ENCODE measurements around the gene ATP23. TPM values are rescaled to one million over a fixed set of nuclear protein-coding genes. Genes with fewer than 3 reads are reported as not detected.

The ATP23 gene
- total and polyA plus RNA-seq, 4 donors: 2.8 to 7.1 (median 4.5) TPM

GRCh38 chr12:57985685-57986084 is 44.3 kb downstream of the ATP23 start:
- no peak for DNase-seq (ENCODE audit: low spot score)
- H3K27ac ChIP-seq (ENCODE audit: low read depth in 1 of 2, low read length in 2 of 2): no peak overlapping the region
- H3K9ac ChIP-seq (ENCODE audit: low read depth in 1 of 2, low read length in 2 of 2): no peak overlapping the region
- no peaks in the 10 kb centered on the region for H3K9me3 ChIP-seq (ENCODE audit: control insufficient read depth in 4 of 4, low read length in 3 of 4)
- H3K36me3 ChIP-seq (ENCODE audit: control insufficient read depth in 4 of 4, insufficient read depth in 3 of 4, low read depth in 1 of 4, low read length in 3 of 4): no peaks in the 10 kb centered on the region
- no peak for TF ChIP-seq MAX (IDR thresholded peaks at IDR 0.05)
- no peak for TF ChIP-seq FOXA2 (IDR thresholded peaks at IDR 0.05)
- TF ChIP-seq YY1 (IDR thresholded peaks at IDR 0.05): no peak
- TF ChIP-seq SP1 (IDR thresholded peaks at IDR 0.05): no peak
- TF ChIP-seq TAF1 (conservative IDR thresholded peaks at IDR 0.05): no peak
- no peak for TF ChIP-seq REST (IDR thresholded peaks at IDR 0.05)
- TF ChIP-seq HNF4G (IDR thresholded peaks at IDR 0.05): no peak
- TF ChIP-seq HNF4A (conservative IDR thresholded peaks at IDR 0.05): no peak
- no peak for TF ChIP-seq ZBTB33 (IDR thresholded peaks at IDR 0.05)
- TF ChIP-seq GABPA (IDR thresholded peaks at IDR 0.05 in 1 of 2, conservative IDR thresholded peaks at IDR 0.05 in 1 of 2): no peak
- no peak for TF ChIP-seq CTCF (IDR thresholded peaks at IDR 0.05; ENCODE audit: low read depth, low read length, missing input control)
- no peak for TF ChIP-seq RAD21 (IDR thresholded peaks at IDR 0.05)
- no peak for TF ChIP-seq JUND (IDR thresholded peaks at IDR 0.05)
- no peak for TF ChIP-seq RXRA (IDR thresholded peaks at IDR 0.05)
- no peak for TF ChIP-seq EGR1 (IDR thresholded peaks at IDR 0.05; ENCODE audit: low read depth in 2 of 2)
- TF ChIP-seq FOXA1 (IDR thresholded peaks at IDR 0.05): no peak
- TF ChIP-seq ATF3 (IDR thresholded peaks at IDR 0.05): no peak
- no peak for TF ChIP-seq NR2F2 (IDR thresholded peaks at IDR 0.05)
- H3K4me3 ChIP-seq (ENCODE audit: low read depth in 1 of 3, low read length in 3 of 3): no peak overlapping the region
- no peaks in the 10 kb centered on the region for H3K27me3 ChIP-seq (ENCODE audit: control insufficient read depth in 4 of 4, insufficient read depth in 4 of 4, low read length in 3 of 4)
- H3K4me1 ChIP-seq (ENCODE audit: control insufficient read depth in 4 of 4, insufficient read depth in 4 of 4, low read length in 3 of 4): no peaks in the 10 kb centered on the region
